Transverse colon (tissue), 4 donors: ENCODE data around the gene ALG9. TPM values are rescaled to one million over a fixed set of nuclear protein-coding genes. Genes with fewer than 3 reads are reported as not detected.

Source experiments
- DNase-seq: peaks from one replicate; pipeline ENCODE4 v3.0.0-alpha.2; 2019
- H3K27ac ChIP-seq, 4 donors: fragments of 200-600 bp; sonication (generic); 2 replicates each; pipeline ENCODE4 v1.5.1; 2016 to 2018; ENCODE audit warnings: inconsistent platforms in 4 of 4
- H3K27me3 ChIP-seq: fragments of 200-600 bp; sonication (generic); 2 replicates; pipeline ENCODE4 v1.5.1; 2017; ENCODE audit warnings: inconsistent platforms
- H3K36me3 ChIP-seq, 4 donors: fragments of 200-600 bp; sonication (generic); 2 replicates each; pipeline ENCODE4 v1.5.1; 2017 to 2019; ENCODE audit warnings: inconsistent platforms in 4 of 4
- H3K4me1 ChIP-seq, 4 donors: fragments of 200-600 bp; sonication (generic); 2 replicates each; pipeline ENCODE4 v1.5.1; 2017 to 2020; ENCODE audit warnings: inconsistent platforms in 4 of 4
- H3K4me3 ChIP-seq, 4 donors: fragments of 200-600 bp; sonication (generic); 1 replicate in 1 of 4; 2 replicates in 3 of 4; pipeline versions ENCODE4 v1.5.1 to v1.6.1; 2017 to 2019; ENCODE audit warnings: inconsistent platforms in 4 of 4
- H3K9me3 ChIP-seq, 2 donors: fragments of 200-600 bp; sonication (generic); 2 replicates each; pipeline ENCODE4 v1.5.1; 2017 to 2019; ENCODE audit warnings: inconsistent platforms in 2 of 2
- EP300 ChIP-seq: sonication (generic); formaldehyde crosslinking; IDR thresholded peaks from one replicate; pipeline ENCODE4 v1.6.1; 2017; ENCODE audit warnings: antibody characterized with exemption, low read depth
- POLR2A ChIP-seq: fragments of 450-650 bp; IDR thresholded peaks from one replicate; pipeline ENCODE4 v1.6.1; 2016; ENCODE audit warnings: antibody characterized with exemption, mild to moderate bottlenecking, moderate library complexity
- POLR2AphosphoS5 ChIP-seq, 3 donors: sonication (generic); formaldehyde crosslinking; IDR thresholded peaks; one replicate each; pipeline ENCODE4 v1.6.1; 2016; ENCODE audit warnings: antibody characterized with exemption in 3 of 3
- WGBS, 2 donors: methylation state at CpG; one replicate each; pipeline ENCODE4 v1.1.5; 2018; ENCODE audit warnings: low coverage in 1 of 2; 5-methylcytosine and 5-hydroxymethylcytosine counted together
- in situ Hi-C, 4 donors: fragments of 200-750 bp; cut with MboI; loops; one replicate each; pipeline versions ENCODE4 v1.15.0 to v1.15.1; 2017; ENCODE audit warnings: low sequenced_read_pairs in 3 of 4, low pct_ligation_motif_present in 1 of 4, low pct_unique_long_range_greater_than_20kb in 1 of 4
- intact Hi-C: fragments of 100-400 bp; cut with DNase I; formaldehyde crosslinking; loops from one replicate; pipeline ENCODE4 v1.15.1; 2023; ENCODE audit warnings: low total_unique reads
- total RNA-seq, 4 donors: library from RNA; depleted of rRNA; stranded (reverse); fragments of >200 nt; gene quantifications; one replicate each; pipeline ENCODE4 v1.1.0, GENCODE V29; 2016
- TF ChIP-seq, protein P1 (sequence below), 5 experiments: fragments of 200-600 bp in 3 of 5; fragments of 450-650 bp in 2 of 5; sonication (generic) in 3 of 5; IDR thresholded peaks; 1 replicate in 2 of 5; 2 replicates in 3 of 5; pipeline ENCODE4 v1.5.1; 2016 to 2017; ENCODE audit warnings: antibody characterized with exemption in 5 of 5, inconsistent platforms in 3 of 5, mild to moderate bottlenecking in 2 of 5, moderate library complexity in 1 of 5

The ALG9 gene
- total RNA-seq, 4 donors from 2014 or later = 18.4 to 51.1 (median 35.0) TPM

DNA sequence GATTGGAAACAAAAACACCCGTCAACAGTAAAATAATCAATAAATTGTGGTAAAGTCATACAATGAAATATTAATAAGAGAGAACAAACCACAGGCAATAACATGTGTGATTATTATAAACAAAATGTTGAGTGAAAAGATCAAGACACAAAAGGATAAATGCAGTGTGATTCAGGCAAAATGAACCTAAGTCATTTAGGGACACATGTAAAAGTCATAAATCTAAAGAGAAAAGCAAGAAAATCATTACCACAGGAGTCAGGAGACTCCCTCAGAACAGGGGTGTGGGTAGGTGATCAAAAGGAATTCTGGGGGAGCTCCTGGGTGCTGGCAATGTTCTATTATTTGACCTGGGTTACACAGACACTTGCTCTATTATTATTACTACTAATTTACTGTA, 57.3 kb downstream of the ALG9 start:
- WGBS, 2 donors = 80 to 97% methylated on average over 1 of the region's 1 CpG

GRCh38 chr11:111812211-111812610, 59.2 kb downstream of the ALG9 start:
- Histone ChIP-seq H3K27ac (no peak overlapping the region), H3K4me1 (no peaks in the 10 kb centered on the region), H3K4me3 (no peak overlapping the region), H3K36me3 (peaks cover 0 to 11% (median 5%) of the 10 kb centered on the region in 4 donors), H3K27me3 (no peaks in the 10 kb centered on the region), H3K9me3 (no peaks in the 10 kb centered on the region)
- no peak for DNase-seq
- 96 to 100% methylated on average over 1 to 2 of the region's 2 CpGs for WGBS, 2 donors
- TF ChIP-seq POLR2AphosphoS5 (IDR thresholded peaks at IDR 0.05) = no peak
- TF ChIP-seq, protein P1, sequence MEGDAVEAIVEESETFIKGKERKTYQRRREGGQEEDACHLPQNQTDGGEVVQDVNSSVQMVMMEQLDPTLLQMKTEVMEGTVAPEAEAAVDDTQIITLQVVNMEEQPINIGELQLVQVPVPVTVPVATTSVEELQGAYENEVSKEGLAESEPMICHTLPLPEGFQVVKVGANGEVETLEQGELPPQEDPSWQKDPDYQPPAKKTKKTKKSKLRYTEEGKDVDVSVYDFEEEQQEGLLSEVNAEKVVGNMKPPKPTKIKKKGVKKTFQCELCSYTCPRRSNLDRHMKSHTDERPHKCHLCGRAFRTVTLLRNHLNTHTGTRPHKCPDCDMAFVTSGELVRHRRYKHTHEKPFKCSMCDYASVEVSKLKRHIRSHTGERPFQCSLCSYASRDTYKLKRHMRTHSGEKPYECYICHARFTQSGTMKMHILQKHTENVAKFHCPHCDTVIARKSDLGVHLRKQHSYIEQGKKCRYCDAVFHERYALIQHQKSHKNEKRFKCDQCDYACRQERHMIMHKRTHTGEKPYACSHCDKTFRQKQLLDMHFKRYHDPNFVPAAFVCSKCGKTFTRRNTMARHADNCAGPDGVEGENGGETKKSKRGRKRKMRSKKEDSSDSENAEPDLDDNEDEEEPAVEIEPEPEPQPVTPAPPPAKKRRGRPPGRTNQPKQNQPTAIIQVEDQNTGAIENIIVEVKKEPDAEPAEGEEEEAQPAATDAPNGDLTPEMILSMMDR (IDR thresholded peaks at IDR 0.05) = no peak
- TF ChIP-seq EP300 = no peak
- TF ChIP-seq POLR2A = no peak
- intact Hi-C loops (no loop called here), in situ Hi-C loops (no loop called here)

More for the DNA sequence above, 57.3 kb downstream of the ALG9 start:
- no peaks in the 10 kb centered on the region for H3K9me3 ChIP-seq
- no peaks in the 10 kb centered on the region for H3K4me1 ChIP-seq
- H3K36me3 ChIP-seq = peaks cover 0 to 5% (median 0%) of the 10 kb centered on the region in 4 donors
- intact Hi-C loops = no loop called here
- no peaks in the 10 kb centered on the region for H3K27me3 ChIP-seq
- H3K27ac ChIP-seq = peak overlapping the region in 3 of 4 donors; percentile 40 to 56 (median 56)
- no peak overlapping the region for H3K4me3 ChIP-seq
- TF ChIP-seq POLR2AphosphoS5 (IDR thresholded peaks at IDR 0.05) (no peak), EP300 (no peak), POLR2A (no peak)
- TF ChIP-seq, protein P1 (IDR thresholded peaks at IDR 0.05) = no peak
- no peak for DNase-seq
- in situ Hi-C loops = no loop called here

- Histone ChIP-seq H3K4me1 (no peaks in the 10 kb centered on the region), H3K4me3 (no peak overlapping the region), H3K9me3 (no peaks in the 10 kb centered on the region), H3K36me3 (peaks cover 0 to 11% (median 5%) of the 10 kb centered on the region in 4 donors), H3K27me3 (no peaks in the 10 kb centered on the region), H3K27ac (no peak overlapping the region)
- intact Hi-C loops = no loop called here
- in situ Hi-C loops = no loop called here
- DNase-seq = no peak
- 92 to 97% methylated on average over 2 of the region's 2 CpGs for WGBS, 2 donors
- TF ChIP-seq POLR2A (no peak), POLR2AphosphoS5 (IDR thresholded peaks at IDR 0.05) (no peak), EP300 (no peak)
- TF ChIP-seq, protein P1 (IDR thresholded peaks at IDR 0.05) = no peak
These were observed 59.9 kb downstream of the ALG9 start for GRCh38 chr11:111811445-111811844.

DNA sequence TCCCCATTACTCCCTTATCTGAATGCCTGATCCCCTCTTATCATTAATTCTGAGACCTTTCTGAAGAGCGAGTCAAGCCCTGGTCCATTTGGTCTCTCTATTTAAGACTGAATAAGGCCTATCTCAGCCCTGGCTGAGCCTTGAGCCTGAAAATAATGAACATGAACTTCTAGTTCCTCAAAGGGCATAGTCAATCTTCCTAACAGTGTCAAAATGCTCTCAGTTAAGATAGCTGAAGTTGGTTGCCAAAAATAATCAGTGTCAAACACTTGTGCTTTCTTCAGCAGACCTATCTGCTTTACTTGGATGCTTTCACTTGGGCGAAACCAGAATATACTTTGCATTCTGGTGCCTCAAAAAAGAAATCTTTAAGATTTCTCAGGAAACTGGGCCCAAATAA, 62.5 kb downstream of the ALG9 start:
- no peaks in the 10 kb centered on the region for H3K4me1 ChIP-seq
- DNase-seq = no peak
- in situ Hi-C loops = no loop called here
- 94 to 96% methylated on average over 2 of the region's 2 CpGs for WGBS, 2 donors
- TF ChIP-seq, protein P1 (IDR thresholded peaks at IDR 0.05) = no peak
- TF ChIP-seq EP300 = no peak
- TF ChIP-seq POLR2AphosphoS5 (IDR thresholded peaks at IDR 0.05) = no peak
- TF ChIP-seq POLR2A = no peak
- intact Hi-C loops = no loop called here
- H3K4me3 ChIP-seq = no peak overlapping the region
- no peak overlapping the region for H3K27ac ChIP-seq
- peaks cover 0 to 18% (median 7%) of the 10 kb centered on the region in 4 donors for H3K36me3 ChIP-seq
- H3K9me3 ChIP-seq = no peaks in the 10 kb centered on the region
- no peaks in the 10 kb centered on the region for H3K27me3 ChIP-seq
